OCI-LY3 (cell line): Measurements from ENCODE around the gene SLC8A1.

ENCODE experiments used
- H2AFZ ChIP-seq: fragments of 200-600, 300-600 bp; shearing (Covaris generic); 2 replicates; pipeline ENCODE4 v1.6.0; 2014; ENCODE audit warnings: antibody characterized with exemption, low read depth, low read length
- H3K27ac ChIP-seq: fragments of 200-600, 300-600 bp; sonication (generic); 2 replicates; pipeline ENCODE4 v1.5.1; 2014; ENCODE audit warnings: mild to moderate bottlenecking, low read length, moderate library complexity, mixed read lengths
- H3K27me3 ChIP-seq: fragments of 200-600, 300-600 bp; sonication (generic); 2 replicates; pipeline ENCODE4 v1.6.1; 2014; ENCODE audit warnings: low read depth, low read length, mixed read lengths
- H3K36me3 ChIP-seq: fragments of 200-600, 300-600 bp; sonication (generic); replicated peaks from 2 replicates; pipeline ENCODE3; 2014; ENCODE audit warnings: low read depth, low read length, mixed read lengths
- H3K4me1 ChIP-seq: fragments of 300-600, 200-600 bp; sonication (generic); 2 replicates; pipeline ENCODE4 v1.6.1; 2014; ENCODE audit warnings: low read length, mixed read lengths
- H3K4me2 ChIP-seq: fragments of 200-600, 300-600 bp; sonication (generic); 2 replicates; pipeline ENCODE4 v1.6.1; 2014; ENCODE audit warnings: low read length, mixed read lengths
- H3K4me3 ChIP-seq: fragments of 300-600, 200-600 bp; sonication (generic); 2 replicates; pipeline ENCODE4 v1.5.1; 2014; ENCODE audit warnings: antibody characterized with exemption, mild to moderate bottlenecking, low read length, moderate library complexity
- H3K79me2 ChIP-seq: fragments of 300-600, 200-600 bp; shearing (Covaris generic); 2 replicates; pipeline ENCODE4 v1.6.1; 2014; ENCODE audit warnings: mild to moderate bottlenecking, low read length, mixed read lengths
- H3K9ac ChIP-seq: fragments of 300-600, 200-600 bp; shearing (Covaris generic); 2 replicates; pipeline ENCODE4 v1.6.0; 2014; ENCODE audit warnings: mild to moderate bottlenecking, low read length, moderate library complexity
- H3K9me3 ChIP-seq: fragments of 200-600, 300-600 bp; shearing (Covaris generic); 2 replicates; pipeline ENCODE4 v1.6.1; 2014; ENCODE audit warnings: low read length, mixed read lengths; ENCODE audit not compliant: insufficient read depth
- H4K20me1 ChIP-seq: fragments of 200-600, 300-600 bp; sonication (generic); 2 replicates; pipeline ENCODE4 v1.6.1; 2016; ENCODE audit warnings: low read length, mixed read lengths; ENCODE audit not compliant: insufficient read depth
- EZH2phosphoT487 ChIP-seq: fragments of 200-600 bp; shearing (Covaris generic); IDR thresholded peaks from 2 replicates; pipeline ENCODE4 v1.6.1; 2018; ENCODE audit warnings: antibody characterized with exemption, mixed run types, low read depth
- TF ChIP-seq, protein P1 (sequence below): fragments of 200-600, 300-600 bp; sonication (generic); IDR thresholded peaks from 2 replicates; pipeline ENCODE4 v1.5.1; 2014; ENCODE audit warnings: antibody characterized with exemption, low read length, low read depth

The SLC8A1 gene

GRCh38 chr2:40230707-40231432, 221.0 kb downstream of the SLC8A1 start:
- no peak overlapping the region for H3K4me3 ChIP-seq
- no peak overlapping the region for H3K4me2 ChIP-seq
- H3K9ac ChIP-seq = no peak overlapping the region
- H3K9me3 ChIP-seq = no peaks in the 10 kb centered on the region
- H3K4me1 ChIP-seq = no peaks in the 10 kb centered on the region
- H3K27me3 ChIP-seq = no peaks in the 10 kb centered on the region
- H3K79me2 ChIP-seq = no peaks in the 10 kb centered on the region
- TF ChIP-seq, protein P1, sequence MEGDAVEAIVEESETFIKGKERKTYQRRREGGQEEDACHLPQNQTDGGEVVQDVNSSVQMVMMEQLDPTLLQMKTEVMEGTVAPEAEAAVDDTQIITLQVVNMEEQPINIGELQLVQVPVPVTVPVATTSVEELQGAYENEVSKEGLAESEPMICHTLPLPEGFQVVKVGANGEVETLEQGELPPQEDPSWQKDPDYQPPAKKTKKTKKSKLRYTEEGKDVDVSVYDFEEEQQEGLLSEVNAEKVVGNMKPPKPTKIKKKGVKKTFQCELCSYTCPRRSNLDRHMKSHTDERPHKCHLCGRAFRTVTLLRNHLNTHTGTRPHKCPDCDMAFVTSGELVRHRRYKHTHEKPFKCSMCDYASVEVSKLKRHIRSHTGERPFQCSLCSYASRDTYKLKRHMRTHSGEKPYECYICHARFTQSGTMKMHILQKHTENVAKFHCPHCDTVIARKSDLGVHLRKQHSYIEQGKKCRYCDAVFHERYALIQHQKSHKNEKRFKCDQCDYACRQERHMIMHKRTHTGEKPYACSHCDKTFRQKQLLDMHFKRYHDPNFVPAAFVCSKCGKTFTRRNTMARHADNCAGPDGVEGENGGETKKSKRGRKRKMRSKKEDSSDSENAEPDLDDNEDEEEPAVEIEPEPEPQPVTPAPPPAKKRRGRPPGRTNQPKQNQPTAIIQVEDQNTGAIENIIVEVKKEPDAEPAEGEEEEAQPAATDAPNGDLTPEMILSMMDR = peak; percentile 19; the same call in 1 of the 2 replicates
- TF ChIP-seq EZH2phosphoT487 = no peak
- H4K20me1 ChIP-seq = no peaks in the 10 kb centered on the region
- no peaks in the 10 kb centered on the region for H3K36me3 ChIP-seq
- H2AFZ ChIP-seq = no peak overlapping the region
- no peak overlapping the region for H3K27ac ChIP-seq

- H3K9ac ChIP-seq = no peak overlapping the region
- no peak overlapping the region for H3K27ac ChIP-seq
- no peaks in the 10 kb centered on the region for H4K20me1 ChIP-seq
- no peak overlapping the region for H3K4me2 ChIP-seq
- H3K9me3 ChIP-seq = no peaks in the 10 kb centered on the region
- no peak overlapping the region for H3K4me3 ChIP-seq
- TF ChIP-seq EZH2phosphoT487 = no peak
- TF ChIP-seq, protein P1 = no peak
- no peaks in the 10 kb centered on the region for H3K36me3 ChIP-seq
- H3K79me2 ChIP-seq = no peaks in the 10 kb centered on the region
- H2AFZ ChIP-seq = no peak overlapping the region
- H3K4me1 ChIP-seq = no peaks in the 10 kb centered on the region
- H3K27me3 ChIP-seq = no peaks in the 10 kb centered on the region
Measured at GRCh38 chr2:40230186-40230585, 221.7 kb downstream of the SLC8A1 start.

GRCh38 chr2:40228310-40228709, 223.6 kb downstream of the SLC8A1 start:
- Histone ChIP-seq H3K36me3 (no peaks in the 10 kb centered on the region), H3K9me3 (no peaks in the 10 kb centered on the region), H3K4me1 (no peaks in the 10 kb centered on the region), H3K27ac (no peak overlapping the region), H3K27me3 (no peaks in the 10 kb centered on the region), H3K9ac (no peak overlapping the region), H3K4me3 (no peak overlapping the region), H3K79me2 (no peaks in the 10 kb centered on the region), H2AFZ (no peak overlapping the region), H3K4me2 (no peak overlapping the region), H4K20me1 (no peaks in the 10 kb centered on the region)
- TF ChIP-seq EZH2phosphoT487 = no peak
- TF ChIP-seq, protein P1 = no peak

DNA sequence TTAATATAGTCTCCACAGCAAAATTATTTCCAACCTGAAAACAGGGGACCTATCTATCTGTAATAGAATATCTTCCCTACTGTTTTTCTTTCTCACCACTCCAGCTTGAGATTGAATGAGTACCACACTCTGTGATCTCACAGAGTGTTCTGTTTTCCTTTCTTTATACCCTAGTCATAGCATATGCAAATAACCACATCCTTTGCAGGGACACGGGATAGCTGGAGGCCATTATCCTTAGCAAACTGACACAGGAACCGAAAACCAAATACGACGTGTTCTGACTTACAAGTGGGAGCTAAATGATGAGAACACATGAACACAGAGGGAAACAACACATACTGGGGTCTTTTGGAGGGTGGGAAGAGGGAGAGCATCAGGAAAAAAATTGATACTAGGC, 224.7 kb downstream of the SLC8A1 start:
- Histone ChIP-seq H3K27ac (no peak overlapping the region), H2AFZ (no peak overlapping the region), H3K79me2 (no peaks in the 10 kb centered on the region), H3K9me3 (no peaks in the 10 kb centered on the region), H3K4me3 (no peak overlapping the region), H3K9ac (no peak overlapping the region), H4K20me1 (no peaks in the 10 kb centered on the region), H3K36me3 (no peaks in the 10 kb centered on the region), H3K27me3 (no peaks in the 10 kb centered on the region), H3K4me2 (no peak overlapping the region), H3K4me1 (no peaks in the 10 kb centered on the region)
- no peak for TF ChIP-seq EZH2phosphoT487
